Measurements from ENCODE around the gene PARS2.

The PARS2 gene

DNA sequence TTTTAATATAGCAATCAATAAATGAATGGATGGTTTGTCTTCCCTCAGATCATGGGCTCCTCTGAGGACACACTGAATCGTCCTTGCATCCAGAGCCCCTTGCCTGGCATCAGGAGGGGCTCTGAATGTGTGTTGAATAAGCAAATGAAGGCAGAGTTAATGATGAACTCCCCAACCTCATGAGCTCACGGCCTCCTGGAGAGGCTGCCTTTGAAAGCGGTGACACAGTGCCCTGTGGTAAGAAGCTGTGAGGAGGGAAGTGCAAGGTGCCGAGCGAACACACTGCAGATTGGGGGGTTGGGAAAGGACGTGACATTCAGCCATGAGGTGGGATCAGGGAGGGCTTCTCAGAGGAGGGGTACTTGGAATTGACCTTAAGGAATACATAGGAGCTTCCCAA lies 3.2 kb upstream of the PARS2 start:
- DNase-seq = no peak

DNA sequence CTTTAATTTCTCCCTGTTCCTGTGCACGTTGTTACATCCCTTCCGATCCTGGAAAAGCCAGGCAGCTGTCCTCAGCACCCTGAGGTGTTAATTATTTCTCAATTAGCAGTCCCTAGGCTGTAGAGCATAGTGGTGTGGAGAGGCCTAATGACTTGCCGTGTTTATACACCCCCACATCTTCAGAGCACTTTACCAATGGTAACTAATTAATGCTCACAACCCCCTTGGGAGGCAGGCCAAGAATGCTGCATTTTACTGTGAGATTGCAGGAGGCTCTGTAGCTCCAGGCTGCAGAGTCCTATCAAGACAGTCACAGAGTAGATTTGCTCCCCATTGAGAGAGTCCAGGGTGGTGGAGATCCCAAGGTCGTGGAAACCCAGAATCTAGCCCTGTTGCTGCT lies 2.4 kb upstream of the PARS2 start:
- DNase-seq = no peak

DNA sequence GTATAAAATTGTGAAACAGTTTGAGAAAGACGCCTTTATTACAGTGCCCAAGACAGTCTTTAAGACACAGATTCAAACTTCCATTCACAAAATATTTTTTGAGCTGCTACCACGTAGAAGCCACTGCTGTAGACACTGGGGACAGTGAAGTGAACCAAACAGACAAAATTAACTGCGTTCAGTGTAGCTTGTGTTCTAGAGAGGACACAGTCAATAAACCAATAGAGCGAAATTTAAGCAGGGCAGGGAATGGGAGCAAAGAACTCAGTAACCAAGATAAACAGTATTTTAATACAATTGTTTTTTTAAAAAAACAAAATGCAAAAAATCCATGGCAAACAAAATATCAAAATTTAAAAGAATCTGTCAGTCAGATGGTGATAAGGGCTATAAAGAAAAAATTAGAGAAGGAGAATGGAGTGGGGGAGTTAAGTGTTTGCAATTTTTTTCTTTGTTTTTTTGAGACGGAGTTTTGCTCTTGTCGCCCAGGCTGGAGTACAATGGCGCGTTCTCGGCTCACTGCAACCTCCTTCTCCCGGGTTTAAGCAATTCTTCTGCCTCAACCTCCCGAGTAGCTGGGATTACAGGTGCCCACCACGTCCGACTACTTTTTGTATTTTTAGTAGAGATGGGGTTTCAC lies 719 bp upstream of the PARS2 start:
- no peak for DNase-seq

DNA sequence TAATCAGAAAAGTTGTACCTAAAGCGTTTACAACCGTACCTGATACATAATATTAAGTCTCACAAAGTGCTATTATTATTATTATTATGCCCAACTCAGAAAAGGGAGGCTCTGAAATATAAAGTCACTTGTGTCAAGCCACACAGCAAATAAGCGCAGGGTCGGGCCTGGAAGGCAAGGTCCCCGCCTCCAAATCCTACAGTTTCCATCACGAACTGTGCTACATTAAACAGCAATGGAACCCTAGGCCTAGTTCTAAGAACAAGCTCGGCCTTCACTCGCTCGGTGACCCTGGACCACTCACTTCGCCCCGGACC lies 549 bp downstream of the PARS2 start:
- no peak for DNase-seq

DNA sequence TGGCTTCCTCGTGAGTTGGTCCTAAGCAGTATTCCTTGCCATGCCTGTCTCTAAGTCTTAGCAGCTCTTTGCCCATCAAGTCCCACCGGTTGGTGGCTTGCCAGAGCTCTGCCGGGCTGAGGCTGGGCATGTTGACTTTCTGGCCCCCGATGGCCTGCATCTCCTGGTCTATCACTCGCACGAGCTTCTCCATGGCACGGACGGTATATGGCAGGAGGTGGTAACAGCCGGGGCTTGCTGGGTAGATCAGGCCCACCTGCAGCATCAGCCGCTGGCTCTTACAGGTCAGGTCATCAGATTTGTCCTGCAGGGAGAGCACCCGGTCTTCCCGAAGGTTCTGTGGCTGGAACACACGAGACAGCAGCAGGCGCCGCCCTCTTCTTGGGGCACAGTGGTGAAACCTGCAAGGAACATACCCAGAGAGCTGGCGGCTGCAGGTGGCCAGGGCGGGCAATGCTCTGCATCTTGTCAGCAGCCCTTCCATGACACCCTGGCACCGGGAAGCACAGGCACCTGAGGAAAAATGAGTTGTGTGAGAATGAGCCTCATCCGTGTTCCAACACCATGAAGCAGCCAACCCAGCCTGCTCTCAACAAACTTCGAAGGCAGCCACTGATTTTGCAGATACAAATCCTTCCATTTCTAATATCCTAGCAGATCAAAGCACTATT lies 5.5 kb downstream of the PARS2 start:
- no peak for DNase-seq

DNA sequence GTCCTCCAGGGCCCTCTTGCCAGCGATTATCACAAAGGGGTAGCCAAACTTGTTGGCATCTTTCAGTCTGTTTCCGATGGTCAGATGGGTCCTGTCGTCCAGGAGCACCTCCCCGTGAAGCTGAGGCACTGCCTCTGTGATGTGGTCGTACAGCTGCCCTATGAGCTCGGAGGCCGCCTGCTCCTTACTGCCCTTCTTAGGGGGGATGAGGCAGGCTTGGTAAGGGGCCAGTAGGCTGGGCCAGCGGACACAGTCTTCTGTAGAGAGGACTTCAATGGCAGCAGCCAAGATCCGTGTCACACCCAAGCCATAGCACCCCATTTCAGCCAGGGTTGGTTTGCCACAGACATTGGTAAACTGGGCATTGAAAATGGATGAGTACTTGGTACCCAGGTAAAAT lies 6.5 kb downstream of the PARS2 start:
- DNase-seq = no peak

DNA sequence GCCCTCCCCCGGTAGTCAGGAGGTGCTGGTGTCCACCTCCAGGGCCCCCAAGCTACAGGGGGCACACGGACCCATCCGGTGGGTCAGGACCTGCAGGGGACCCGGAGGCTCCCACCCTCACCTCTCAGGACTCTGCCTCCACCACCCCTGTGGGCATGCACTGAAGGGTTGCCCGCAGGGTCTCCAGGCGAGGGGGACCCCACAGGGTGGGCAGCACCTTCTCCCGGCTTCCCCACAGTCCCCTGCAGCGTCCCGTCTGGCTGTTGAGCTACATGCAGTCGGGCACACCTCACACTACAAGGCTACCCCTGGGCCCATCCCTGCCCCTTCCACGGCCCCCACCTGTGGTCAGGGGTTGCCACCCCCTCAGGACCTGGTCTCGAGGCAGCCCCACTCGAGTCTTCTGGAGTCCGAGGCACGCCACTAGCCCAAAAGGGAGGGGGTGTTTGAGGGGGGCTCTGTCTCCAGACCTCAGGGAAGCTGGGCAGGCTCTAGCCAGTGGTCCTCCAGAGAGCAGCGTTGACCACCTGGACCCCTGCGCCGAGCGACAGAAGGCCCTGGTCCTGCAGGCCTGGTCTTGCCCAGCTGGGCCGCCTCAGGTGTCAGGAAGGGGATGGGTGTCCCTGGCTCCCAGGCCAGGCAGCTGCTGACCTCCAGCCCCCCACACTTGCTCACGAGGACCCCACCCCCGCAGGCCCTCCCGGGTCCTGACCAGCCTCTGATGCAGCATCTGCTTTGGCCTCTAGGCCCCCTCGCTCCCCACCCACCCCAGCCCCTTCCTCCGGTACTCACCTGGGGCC lies 9.6 kb downstream of the PARS2 start:
- no peak for DNase-seq

DNA sequence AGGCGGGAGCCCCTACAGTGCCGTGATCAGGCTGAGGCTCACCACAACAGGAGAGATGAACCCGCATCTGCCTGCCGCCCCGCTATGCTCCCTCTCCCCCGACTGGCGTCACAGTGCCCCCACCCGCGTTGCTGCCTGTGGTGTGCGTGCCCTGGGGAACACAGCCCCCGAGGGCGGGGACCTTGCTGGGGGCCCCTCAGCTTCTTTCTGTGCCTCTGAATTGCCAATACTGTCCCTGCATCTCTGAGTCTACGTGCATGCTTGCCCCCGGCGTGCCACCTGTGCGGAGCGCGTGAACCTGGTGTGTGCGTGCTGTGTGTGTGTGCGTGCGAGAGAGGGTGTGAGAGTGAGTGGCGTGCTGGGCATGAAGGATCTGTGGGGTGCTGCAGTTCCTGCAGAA lies 10.3 kb downstream of the PARS2 start:
- no peak for DNase-seq

DNA sequence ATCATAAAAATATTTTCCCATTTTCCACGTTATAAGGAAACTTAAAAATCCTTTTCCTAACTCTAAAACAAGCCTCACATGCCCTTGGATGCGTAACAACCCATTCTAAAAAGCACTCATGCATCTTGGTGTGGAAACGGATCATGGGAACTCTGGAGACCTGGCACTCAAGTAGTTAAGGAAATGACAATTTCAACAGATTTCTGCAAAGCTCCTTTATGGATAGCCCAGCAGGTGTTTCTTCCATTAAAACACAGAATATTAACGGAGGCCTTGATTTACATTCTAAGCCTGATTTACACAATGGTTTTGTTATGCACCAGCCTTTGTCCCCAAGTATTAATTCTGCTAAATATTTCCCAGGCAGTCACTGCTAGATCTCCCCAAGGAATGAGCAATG lies 12.9 kb downstream of the PARS2 start:
- DNase-seq = no peak

DNA sequence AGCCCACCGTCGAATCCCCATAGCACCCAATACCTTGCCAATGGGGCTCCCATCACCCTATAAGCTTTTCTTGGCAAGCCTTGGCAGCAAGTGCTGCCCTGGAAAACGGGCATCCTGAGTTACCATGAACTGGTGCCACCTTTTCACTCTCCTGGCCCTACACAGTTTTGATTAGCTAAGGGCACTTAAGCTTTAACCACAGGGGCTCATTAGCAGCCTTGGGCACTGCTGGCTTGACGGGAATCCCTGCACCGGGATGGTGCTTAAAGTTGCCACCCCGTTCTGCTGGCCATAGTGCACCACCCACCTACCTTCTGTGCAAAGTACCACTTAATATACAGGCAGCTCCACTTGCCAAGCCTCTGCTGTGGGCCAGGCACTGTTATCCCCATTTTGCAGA lies 13.7 kb downstream of the PARS2 start:
- DNase-seq = no peak

DNA sequence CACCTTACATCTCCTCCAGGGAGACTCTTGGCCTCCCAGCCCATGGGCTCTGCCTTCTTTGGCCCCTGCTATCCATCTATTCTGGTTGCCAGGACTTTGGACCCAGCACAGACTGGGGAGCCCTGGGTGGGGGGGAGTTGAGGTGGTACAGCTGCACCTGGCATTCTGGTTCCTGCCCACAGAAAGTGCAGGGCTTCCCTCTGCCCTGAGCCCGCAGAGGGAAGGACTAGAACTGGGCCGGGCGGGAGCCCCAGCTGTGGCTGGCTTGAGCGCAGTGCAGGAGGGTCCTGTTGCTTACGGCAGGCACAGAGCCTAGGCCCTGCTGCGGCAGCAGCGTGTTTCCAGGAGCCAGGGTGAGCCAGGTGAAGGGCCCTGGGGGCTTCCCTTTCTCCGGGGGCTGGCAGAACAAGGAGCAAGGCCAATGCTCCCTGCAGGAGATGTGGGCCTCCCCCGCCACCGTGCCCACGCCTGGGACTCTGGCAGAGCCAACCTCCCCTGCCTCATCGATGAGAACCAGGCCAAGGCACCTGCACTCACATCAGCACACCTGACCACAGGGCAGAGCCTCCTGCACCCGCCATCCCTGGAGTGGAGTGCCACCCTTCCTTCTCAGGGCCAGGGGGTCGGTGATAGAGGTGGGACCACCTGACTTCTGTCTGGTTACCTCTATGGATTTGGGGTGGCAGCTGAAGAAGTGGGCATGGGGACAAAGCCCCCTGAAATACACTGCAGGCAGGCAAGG lies 16.1 kb downstream of the PARS2 start:
- no peak for DNase-seq

DNA sequence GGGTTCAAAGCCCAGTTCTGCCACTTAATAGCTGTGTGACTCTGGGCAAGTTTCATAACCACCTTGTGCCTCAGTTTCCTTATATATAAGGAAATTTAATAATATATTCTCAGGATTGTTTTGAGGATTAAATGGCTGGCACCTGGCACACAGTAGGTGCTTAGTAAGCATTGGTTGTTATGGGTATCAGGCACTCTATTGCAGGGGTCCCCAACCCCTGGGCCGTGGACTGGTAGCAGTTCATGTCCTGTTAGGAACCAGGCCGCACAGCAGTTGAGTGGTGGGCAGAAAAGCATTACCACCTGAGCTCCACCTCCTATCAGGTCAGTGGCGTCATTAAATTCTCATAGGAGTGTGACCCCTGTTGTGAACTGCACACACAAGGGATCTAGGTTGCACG lies 18.5 kb downstream of the PARS2 start:
- DNase-seq = no peak

DNA sequence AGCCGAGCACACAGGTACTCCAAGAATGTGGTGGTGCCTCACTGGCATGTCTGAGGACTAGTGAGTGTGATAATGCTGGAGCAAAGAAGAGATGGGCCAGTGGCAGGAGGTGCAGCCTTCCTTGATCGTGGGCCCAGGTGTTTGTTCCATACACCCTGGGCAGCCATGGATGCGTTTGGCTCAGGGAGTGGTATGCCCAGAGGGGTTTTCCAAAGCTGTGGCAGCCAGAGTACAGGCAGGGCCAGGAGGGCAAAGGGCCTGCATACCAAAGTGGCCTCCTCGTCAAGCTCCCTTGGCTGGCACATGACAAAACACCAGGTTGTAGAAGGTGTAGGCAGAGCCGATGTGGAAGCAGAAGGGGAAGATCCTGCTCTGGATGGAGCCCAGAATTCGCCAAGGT lies 19.0 kb downstream of the PARS2 start:
- DNase-seq = no peak

DNA sequence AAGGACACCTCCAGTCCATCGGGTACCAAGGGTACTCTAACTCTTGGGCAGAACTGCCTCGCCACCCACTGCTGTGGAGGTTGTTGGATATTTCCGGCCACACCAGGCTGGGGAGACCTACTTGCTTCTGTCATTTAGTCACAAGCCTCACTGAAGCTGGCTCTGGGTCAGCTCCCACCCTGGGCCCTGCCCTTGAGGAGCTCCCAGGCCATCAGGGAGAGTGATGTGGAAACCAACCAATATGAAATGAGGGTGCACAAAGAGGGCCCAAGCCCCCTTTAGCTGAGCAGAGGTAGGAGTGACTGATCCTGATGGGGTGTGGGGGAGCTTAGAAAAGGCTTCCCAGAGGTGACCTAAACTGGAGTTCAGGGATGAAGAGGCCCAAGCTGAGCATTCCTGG lies 19.6 kb downstream of the PARS2 start:
- DNase-seq = no peak

DNA sequence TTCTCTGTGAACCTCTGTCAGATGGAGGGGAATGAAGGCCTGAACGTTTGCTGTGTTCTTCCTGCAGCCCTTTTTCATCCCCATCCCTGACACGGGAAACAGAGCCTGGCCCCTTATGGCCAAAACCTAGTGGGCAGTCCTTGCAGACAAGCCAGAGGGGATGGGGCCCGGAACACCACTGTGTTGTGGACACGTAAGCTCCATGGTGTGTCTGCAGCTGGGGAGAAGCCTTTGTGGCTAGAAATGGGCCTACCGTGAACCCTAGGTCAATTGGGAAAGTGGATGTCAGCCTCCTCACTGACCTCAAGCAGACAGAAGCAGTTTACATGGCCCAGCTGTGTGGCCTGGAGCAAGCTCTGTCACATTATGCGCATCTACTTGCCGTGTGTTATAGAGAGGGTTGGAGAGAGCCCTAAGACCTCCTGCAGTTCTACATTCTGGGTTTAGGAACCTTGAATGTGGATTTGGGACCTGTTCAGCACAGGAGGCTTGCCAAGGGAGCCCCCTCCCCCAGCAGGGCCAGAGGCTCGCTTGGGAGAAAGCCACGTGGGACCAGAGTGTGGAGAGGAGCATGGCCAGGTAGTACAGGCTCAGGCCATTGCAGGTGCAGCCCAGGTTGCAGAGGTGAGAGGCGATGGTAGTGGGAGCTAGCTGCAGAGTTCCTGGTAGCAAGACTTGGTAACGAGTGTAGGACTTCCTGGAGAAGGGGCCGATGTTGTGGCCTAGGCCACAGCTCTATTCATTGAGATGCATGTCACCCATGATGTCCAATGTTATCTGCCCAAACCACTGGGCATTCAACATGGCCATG lies 20.7 kb downstream of the PARS2 start:
- DNase-seq = no peak

DNA sequence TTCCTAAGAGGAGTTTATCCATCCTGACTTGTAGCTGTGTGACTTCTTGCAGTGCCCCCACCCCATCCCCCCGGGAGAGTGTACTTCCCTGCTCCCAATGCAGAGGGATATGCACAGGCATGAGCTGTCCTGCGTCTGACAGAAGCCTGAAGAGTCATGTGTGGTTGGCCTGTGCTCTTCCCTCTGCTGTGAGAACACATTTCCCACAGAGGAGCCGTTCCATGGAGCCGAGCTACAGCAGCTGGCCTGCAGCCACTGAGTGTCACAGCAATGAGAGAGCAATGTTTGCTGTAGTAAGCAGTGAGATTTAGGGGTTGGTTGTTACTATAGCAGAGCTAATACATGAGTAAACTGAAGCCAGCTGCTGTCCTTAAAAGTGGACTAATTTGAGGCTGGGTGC lies 22.0 kb downstream of the PARS2 start:
- DNase-seq = no peak

DNA sequence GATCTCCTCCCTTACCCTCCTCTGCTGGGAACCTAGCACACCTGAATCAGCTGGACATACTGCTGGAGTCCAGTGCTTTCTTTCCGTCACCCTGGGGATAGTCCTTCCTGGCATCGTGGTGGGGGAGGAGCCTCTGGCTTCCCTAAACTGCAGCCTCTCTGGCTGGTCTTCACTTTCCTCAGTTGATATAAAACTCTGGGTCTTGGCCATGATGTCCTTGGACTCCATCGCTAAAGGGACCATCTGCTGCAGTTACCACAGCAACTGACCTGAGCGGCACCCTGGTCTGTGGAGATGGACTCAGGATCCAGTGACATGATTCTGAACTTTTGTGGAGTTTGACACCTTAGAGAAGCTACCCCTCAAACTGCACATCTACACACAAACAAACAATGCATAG lies 22.8 kb downstream of the PARS2 start:
- no peak for DNase-seq

DNA sequence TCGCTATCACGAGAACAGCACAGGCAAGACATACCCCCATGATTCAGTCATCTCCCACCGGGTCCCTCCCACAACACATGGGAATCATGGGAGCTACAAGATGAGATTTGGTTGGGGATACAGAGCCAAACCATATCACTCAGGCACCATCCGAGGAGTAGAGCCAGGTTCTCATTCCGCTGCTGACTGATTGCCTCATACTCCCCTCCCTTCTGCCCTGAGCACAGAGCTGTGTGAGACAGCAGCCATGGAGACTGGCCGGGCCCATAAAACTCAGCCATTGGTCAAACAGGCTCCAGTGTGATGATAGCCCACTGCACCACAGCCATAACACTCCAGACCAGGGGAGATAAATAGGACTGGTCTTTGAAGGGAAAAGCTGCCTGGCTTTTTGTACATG lies 26.1 kb downstream of the PARS2 start:
- no peak for DNase-seq

DNA sequence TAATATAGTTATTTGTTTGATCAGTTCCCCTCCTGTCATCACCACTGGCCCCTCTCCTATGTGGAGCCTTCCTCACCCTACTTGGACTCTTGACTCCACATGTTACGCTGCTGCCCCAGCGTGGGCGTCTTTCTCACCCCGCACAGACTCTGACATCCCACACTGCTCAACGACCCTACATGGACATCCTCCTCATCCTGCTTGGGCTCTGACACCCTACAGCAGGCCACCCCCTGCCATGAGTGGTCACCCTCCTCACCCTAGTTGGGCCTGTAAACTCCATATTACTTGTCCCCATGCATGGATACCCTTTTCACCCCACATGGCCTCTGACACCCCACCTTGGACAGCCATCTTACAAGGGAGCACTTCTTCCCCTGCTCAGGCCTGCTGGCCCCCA lies 27.6 kb downstream of the PARS2 start:
- DNase-seq = no peak

DNA sequence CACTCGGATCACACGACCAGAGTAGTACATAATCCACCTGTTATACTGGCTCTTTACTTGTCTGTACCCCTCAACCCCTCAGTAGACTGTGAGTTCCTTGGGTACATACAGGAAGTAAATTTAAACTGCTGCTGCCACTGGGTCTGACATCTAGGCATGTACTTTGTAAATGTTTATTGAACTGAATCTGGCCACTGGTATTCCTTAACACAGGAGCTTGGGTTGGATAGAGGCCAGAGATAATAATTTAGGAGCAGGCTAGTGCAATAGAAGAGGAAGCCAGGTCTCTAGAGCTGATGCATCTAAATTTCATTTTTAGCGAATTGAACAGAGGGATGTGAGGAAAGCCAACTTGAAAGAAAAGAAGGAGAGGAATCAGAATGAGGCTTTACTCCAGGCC lies 36.3 kb downstream of the PARS2 start:
- DNase-seq = no peak

DNA sequence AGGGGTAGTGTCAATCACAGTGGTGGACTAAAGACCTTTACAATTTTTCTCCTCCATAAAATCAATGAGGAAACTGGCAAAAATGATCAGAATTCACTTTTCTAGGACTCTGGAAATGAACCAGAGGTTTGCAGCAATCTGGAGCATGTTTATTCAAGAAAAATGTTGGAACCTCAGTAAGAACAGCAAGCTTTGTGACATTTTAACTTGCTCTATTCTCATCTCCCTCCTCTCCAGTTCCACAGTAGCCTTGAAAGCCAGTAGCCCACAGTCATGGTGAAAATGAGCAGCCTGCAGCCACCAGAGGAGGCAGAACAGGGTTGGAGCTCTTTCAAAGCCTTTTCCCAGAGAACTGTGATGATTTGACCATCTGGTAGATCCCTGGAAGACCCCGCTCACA lies 39.6 kb downstream of the PARS2 start:
- no peak for DNase-seq

DNA sequence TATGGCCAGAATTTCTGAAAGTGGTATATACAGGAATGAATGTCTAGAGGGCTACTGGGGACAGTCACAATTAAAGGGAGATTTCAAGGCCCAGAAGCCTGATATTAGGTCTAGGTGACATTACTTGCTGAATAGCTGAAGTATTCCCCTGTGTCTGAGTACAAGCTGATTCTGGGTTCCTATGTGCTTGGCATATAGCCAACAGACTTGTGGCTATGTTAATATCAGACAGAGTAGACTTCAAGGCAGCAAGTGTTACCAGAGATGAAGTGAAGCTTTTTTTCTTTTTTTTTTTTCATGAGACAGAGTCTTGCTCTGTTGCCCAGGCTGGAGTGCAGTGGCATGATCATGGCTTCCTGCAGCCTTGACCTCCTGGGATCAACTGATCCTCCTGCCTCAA lies 40.3 kb downstream of the PARS2 start:
- no peak for DNase-seq

DNA sequence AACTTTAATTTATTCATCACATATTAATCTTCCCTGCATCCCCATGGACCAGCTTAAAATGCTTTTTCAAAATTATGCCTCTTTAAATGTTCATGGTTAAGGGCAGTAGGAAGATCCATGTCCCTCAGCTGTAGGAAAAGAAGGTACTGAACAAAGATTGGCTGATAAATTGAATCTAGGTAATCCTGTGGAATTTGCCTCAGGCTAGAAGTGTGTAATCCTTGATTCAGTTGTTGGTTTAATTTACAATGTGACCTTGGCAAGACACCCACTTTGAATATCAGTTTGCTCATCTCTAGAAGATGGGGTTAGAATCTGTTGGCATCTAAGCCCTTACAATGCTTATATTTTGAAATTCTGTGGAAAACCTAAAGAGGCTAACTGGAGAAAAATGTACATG lies 42.6 kb downstream of the PARS2 start:
- DNase-seq = no peak

Data from CD4-positive, alpha-beta T cell treated with Interleukin-6 for 4 hours (primary cell).